WTC11 (cell line): ENCODE data around the gene JAGN1. TPM values are rescaled to one million over a fixed set of nuclear protein-coding genes. Genes with fewer than 3 reads are reported as not detected.

Experiments
- ATAC-seq: fragments of 200-7000 bp; cut with Tn5 transposase; 2 replicates; pipeline ENCODE4 v1.10.0; 2021; ENCODE audit warnings: mild to moderate bottlenecking, moderate library complexity
- CTCF ChIA-PET: fragments of 300-600 bp; sonication (Branson Sonifier 250); formaldehyde crosslinking; loops from one replicate; lab custom pipeline; 2021; ENCODE audit warnings: antibody characterized with exemption; lab: Charles Lee
- POLR2A ChIA-PET: fragments of 350-600 bp; sonication (Branson Sonifier 250); formaldehyde crosslinking; loops from one replicate; lab custom pipeline; 2021; ENCODE audit warnings: antibody characterized with exemption; lab: Charles Lee
- DNase-seq: peaks from one replicate; pipeline ENCODE4 v3.0.0; 2021; ENCODE audit warnings: low spot score
- H3K27ac Mint-ChIP-seq: 2 replicates; pipeline ENCODE4 v1.8.0; 2021; ENCODE audit warnings: mixed read lengths
- H3K27me3 Mint-ChIP-seq: 2 replicates; pipeline ENCODE4 v1.8.0; 2021; ENCODE audit warnings: low read depth, mild to moderate bottlenecking, moderate library complexity, mixed read lengths
- H3K36me3 Mint-ChIP-seq: 2 replicates; pipeline ENCODE4 v1.8.0; 2021; ENCODE audit warnings: mixed read lengths
- H3K4me1 Mint-ChIP-seq: 2 replicates; pipeline ENCODE4 v1.8.0; 2022; ENCODE audit warnings: mixed read lengths
- H3K4me3 Mint-ChIP-seq: 2 replicates; pipeline ENCODE4 v1.8.0; 2021; ENCODE audit warnings: mild to moderate bottlenecking, moderate library complexity, mixed read lengths
- H3K9me3 Mint-ChIP-seq: 2 replicates; pipeline ENCODE4 v1.8.0; 2021; ENCODE audit warnings: mixed read lengths
- HMGA2 ChIP-seq: fragments of 250-450 bp; sonication (Bioruptor Pico); IDR thresholded peaks from 2 replicates; pipeline ENCODE4 v1.4.0; 2021; ENCODE audit warnings: mild to moderate bottlenecking, moderate library complexity
- NR2C2 ChIP-seq: sonication (generic); formaldehyde crosslinking; IDR thresholded peaks from 2 replicates; pipeline ENCODE4 v1.8.0; 2022; ENCODE audit warnings: mild to moderate bottlenecking, missing genetic modification reagents
- RELA ChIP-seq: sonication (generic); formaldehyde crosslinking; IDR thresholded peaks from 2 replicates; pipeline ENCODE4 v1.8.1; 2022; ENCODE audit warnings: missing genetic modification reagents, mild to moderate bottlenecking, borderline replicate concordance
- RORB ChIP-seq: fragments of 250-450 bp; sonication (Bioruptor Pico); IDR thresholded peaks from 2 replicates; pipeline ENCODE4 v1.9.0; 2021; ENCODE audit warnings: mild to moderate bottlenecking
- TEAD1 ChIP-seq: sonication (generic); formaldehyde crosslinking; IDR thresholded peaks from 2 replicates; pipeline ENCODE4 v1.8.0; 2022; ENCODE audit warnings: mild to moderate bottlenecking, missing genetic modification reagents
- ZNF396 ChIP-seq: fragments of 250-450 bp; sonication (Bioruptor Pico); IDR thresholded peaks from 2 replicates; pipeline ENCODE4 v1.8.0; 2021; ENCODE audit warnings: mild to moderate bottlenecking, moderate library complexity, borderline replicate concordance
- total RNA-seq: library from RNA; stranded (reverse); gene quantifications from 3 replicates; pipeline ENCODE4 v1.2.3, GENCODE V29; 2021
- TF ChIP-seq, protein P1 (sequence below): sonication (generic); formaldehyde crosslinking; IDR thresholded peaks from 2 replicates; pipeline ENCODE4 v1.8.0; 2022; ENCODE audit warnings: mild to moderate bottlenecking, missing genetic modification reagents
- TF ChIP-seq, protein P2 (sequence below): sonication (generic); formaldehyde crosslinking; IDR thresholded peaks from 2 replicates; pipeline ENCODE4 v1.8.0; 2023; ENCODE audit warnings: missing genetic modification reagents, mild to moderate bottlenecking, borderline replicate concordance
- TF ChIP-seq, protein P3 (sequence below): sonication (generic); formaldehyde crosslinking; IDR thresholded peaks from 2 replicates; pipeline ENCODE4 v1.8.1; 2022; ENCODE audit warnings: mild to moderate bottlenecking, missing genetic modification reagents, moderate library complexity, borderline replicate concordance
- TF ChIP-seq, protein P4 (sequence below): sonication (generic); formaldehyde crosslinking; IDR thresholded peaks from 2 replicates; pipeline ENCODE4 v1.8.1; 2023; ENCODE audit warnings: mild to moderate bottlenecking, moderate library complexity, missing genetic modification reagents
- TF ChIP-seq, protein P5 (sequence below): sonication (generic); formaldehyde crosslinking; IDR thresholded peaks from 2 replicates; pipeline ENCODE4 v1.8.1; 2023; ENCODE audit warnings: mild to moderate bottlenecking, missing genetic modification reagents, borderline replicate concordance
- TF ChIP-seq, protein P6 (sequence below): sonication (generic); formaldehyde crosslinking; IDR thresholded peaks from 2 replicates; pipeline ENCODE4 v1.8.0; 2023; ENCODE audit warnings: mild to moderate bottlenecking, missing genetic modification reagents

Gene JAGN1
- total RNA-seq, 1 experiment from 2014 or later: 25.6 TPM

DNA sequence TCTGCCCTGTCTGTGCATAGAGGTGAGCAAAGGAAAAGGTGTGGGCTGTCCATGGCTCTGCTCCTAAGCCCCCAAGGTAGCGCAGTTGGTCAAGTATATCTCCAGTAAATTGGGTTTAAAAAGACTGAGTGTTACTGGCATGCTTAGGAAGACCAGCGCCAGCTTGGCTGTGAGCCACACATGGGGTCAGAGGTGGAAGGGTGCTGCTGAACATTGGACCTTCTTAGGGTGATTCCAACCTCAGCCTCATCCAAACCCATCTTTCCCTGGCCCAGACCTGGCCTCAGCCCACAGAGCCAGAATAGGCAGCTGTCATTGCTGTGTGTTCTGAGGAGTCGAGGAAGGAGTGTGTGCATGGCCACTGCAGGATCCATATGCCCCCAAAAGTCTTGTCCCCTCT is 17.9 kb downstream of the JAGN1 start:
- POLR2A ChIA-PET: no interaction called here
- DNase-seq: no peak
- Mint-ChIP-seq H3K4me3 (no peak overlapping the region), H3K27me3 (no peaks in the 10 kb centered on the region; the same call in 1 of the 2 replicates), H3K27ac (no peak overlapping the region), H3K9me3 (no peaks in the 10 kb centered on the region), H3K36me3 (no peaks in the 10 kb centered on the region), H3K4me1 (peaks cover 7% of the 10 kb centered on the region)
- no peak for TF ChIP-seq RELA (CRISPR knock-in tag)
- no peak for TF ChIP-seq RORB (CRISPR knock-in tag)
- TF ChIP-seq ZNF396 (CRISPR knock-in tag): no peak
- TF ChIP-seq, protein P1, sequence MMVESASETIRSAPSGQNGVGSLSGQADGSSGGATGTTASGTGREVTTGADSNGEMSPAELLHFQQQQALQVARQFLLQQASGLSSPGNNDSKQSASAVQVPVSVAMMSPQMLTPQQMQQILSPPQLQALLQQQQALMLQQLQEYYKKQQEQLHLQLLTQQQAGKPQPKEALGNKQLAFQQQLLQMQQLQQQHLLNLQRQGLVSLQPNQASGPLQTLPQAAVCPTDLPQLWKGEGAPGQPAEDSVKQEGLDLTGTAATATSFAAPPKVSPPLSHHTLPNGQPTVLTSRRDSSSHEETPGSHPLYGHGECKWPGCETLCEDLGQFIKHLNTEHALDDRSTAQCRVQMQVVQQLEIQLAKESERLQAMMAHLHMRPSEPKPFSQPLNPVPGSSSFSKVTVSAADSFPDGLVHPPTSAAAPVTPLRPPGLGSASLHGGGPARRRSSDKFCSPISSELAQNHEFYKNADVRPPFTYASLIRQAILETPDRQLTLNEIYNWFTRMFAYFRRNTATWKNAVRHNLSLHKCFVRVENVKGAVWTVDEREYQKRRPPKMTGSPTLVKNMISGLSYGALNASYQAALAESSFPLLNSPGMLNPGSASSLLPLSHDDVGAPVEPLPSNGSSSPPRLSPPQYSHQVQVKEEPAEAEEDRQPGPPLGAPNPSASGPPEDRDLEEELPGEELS (CRISPR knock-in tag): no peak
- TF ChIP-seq, protein P2, sequence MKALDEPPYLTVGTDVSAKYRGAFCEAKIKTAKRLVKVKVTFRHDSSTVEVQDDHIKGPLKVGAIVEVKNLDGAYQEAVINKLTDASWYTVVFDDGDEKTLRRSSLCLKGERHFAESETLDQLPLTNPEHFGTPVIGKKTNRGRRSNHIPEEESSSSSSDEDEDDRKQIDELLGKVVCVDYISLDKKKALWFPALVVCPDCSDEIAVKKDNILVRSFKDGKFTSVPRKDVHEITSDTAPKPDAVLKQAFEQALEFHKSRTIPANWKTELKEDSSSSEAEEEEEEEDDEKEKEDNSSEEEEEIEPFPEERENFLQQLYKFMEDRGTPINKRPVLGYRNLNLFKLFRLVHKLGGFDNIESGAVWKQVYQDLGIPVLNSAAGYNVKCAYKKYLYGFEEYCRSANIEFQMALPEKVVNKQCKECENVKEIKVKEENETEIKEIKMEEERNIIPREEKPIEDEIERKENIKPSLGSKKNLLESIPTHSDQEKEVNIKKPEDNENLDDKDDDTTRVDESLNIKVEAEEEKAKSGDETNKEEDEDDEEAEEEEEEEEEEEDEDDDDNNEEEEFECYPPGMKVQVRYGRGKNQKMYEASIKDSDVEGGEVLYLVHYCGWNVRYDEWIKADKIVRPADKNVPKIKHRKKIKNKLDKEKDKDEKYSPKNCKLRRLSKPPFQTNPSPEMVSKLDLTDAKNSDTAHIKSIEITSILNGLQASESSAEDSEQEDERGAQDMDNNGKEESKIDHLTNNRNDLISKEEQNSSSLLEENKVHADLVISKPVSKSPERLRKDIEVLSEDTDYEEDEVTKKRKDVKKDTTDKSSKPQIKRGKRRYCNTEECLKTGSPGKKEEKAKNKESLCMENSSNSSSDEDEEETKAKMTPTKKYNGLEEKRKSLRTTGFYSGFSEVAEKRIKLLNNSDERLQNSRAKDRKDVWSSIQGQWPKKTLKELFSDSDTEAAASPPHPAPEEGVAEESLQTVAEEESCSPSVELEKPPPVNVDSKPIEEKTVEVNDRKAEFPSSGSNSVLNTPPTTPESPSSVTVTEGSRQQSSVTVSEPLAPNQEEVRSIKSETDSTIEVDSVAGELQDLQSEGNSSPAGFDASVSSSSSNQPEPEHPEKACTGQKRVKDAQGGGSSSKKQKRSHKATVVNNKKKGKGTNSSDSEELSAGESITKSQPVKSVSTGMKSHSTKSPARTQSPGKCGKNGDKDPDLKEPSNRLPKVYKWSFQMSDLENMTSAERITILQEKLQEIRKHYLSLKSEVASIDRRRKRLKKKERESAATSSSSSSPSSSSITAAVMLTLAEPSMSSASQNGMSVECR: no peak
- CTCF ChIA-PET: no interaction called here
- no peak for ATAC-seq

DNA sequence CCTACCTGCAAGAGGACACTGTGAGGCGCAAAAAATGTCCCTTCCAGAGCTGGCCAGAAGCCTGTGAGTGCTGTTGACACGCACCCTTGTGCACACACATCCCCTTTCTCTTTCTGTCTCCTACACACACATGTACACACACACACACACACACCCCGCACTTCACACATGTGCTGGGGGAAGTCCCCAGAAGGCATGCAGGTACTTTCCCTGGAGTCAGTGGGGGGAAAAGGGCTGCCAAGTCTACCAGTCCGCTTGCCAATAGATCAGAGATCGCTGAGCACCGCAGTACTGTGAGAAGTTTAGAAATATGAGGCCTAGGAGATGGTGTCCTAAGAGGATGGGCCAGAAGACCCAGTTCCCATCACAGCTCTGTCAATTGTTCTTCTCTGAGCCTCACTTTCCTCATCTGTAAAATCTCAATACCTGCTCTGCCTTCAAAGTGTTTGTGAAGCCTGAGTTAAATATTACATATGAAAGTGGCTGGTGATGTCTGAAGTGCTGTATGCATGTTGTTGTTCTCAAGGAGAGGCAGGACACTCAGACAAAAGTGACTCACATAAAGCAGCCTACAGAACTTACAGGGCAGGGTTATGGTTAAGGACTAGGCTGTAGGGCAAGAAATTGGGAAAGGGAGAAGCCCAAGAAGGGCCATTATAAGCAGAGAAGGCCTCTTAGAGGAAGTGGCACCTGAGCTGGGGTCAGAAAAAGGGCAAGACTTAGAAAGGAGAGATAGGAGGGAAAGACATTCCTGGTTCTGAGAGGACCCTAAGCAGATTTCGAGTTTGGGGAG is 19.0 kb downstream of the JAGN1 start:
- TF ChIP-seq, protein P3, sequence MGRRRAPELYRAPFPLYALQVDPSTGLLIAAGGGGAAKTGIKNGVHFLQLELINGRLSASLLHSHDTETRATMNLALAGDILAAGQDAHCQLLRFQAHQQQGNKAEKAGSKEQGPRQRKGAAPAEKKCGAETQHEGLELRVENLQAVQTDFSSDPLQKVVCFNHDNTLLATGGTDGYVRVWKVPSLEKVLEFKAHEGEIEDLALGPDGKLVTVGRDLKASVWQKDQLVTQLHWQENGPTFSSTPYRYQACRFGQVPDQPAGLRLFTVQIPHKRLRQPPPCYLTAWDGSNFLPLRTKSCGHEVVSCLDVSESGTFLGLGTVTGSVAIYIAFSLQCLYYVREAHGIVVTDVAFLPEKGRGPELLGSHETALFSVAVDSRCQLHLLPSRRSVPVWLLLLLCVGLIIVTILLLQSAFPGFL (CRISPR knock-in tag): no peak
- TF ChIP-seq, protein P4, sequence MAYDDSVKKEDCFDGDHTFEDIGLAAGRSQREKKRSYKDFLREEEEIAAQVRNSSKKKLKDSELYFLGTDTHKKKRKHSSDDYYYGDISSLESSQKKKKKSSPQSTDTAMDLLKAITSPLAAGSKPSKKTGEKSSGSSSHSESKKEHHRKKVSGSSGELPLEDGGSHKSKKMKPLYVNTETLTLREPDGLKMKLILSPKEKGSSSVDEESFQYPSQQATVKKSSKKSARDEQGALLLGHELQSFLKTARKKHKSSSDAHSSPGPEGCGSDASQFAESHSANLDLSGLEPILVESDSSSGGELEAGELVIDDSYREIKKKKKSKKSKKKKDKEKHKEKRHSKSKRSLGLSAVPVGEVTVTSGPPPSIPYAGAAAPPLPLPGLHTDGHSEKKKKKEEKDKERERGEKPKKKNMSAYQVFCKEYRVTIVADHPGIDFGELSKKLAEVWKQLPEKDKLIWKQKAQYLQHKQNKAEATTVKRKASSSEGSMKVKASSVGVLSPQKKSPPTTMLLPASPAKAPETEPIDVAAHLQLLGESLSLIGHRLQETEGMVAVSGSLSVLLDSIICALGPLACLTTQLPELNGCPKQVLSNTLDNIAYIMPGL (CRISPR knock-in tag): no peak
- TF ChIP-seq, protein P5, sequence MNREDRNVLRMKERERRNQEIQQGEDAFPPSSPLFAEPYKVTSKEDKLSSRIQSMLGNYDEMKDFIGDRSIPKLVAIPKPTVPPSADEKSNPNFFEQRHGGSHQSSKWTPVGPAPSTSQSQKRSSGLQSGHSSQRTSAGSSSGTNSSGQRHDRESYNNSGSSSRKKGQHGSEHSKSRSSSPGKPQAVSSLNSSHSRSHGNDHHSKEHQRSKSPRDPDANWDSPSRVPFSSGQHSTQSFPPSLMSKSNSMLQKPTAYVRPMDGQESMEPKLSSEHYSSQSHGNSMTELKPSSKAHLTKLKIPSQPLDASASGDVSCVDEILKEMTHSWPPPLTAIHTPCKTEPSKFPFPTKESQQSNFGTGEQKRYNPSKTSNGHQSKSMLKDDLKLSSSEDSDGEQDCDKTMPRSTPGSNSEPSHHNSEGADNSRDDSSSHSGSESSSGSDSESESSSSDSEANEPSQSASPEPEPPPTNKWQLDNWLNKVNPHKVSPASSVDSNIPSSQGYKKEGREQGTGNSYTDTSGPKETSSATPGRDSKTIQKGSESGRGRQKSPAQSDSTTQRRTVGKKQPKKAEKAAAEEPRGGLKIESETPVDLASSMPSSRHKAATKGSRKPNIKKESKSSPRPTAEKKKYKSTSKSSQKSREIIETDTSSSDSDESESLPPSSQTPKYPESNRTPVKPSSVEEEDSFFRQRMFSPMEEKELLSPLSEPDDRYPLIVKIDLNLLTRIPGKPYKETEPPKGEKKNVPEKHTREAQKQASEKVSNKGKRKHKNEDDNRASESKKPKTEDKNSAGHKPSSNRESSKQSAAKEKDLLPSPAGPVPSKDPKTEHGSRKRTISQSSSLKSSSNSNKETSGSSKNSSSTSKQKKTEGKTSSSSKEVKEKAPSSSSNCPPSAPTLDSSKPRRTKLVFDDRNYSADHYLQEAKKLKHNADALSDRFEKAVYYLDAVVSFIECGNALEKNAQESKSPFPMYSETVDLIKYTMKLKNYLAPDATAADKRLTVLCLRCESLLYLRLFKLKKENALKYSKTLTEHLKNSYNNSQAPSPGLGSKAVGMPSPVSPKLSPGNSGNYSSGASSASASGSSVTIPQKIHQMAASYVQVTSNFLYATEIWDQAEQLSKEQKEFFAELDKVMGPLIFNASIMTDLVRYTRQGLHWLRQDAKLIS (CRISPR knock-in tag): no peak
- TF ChIP-seq, protein P6, sequence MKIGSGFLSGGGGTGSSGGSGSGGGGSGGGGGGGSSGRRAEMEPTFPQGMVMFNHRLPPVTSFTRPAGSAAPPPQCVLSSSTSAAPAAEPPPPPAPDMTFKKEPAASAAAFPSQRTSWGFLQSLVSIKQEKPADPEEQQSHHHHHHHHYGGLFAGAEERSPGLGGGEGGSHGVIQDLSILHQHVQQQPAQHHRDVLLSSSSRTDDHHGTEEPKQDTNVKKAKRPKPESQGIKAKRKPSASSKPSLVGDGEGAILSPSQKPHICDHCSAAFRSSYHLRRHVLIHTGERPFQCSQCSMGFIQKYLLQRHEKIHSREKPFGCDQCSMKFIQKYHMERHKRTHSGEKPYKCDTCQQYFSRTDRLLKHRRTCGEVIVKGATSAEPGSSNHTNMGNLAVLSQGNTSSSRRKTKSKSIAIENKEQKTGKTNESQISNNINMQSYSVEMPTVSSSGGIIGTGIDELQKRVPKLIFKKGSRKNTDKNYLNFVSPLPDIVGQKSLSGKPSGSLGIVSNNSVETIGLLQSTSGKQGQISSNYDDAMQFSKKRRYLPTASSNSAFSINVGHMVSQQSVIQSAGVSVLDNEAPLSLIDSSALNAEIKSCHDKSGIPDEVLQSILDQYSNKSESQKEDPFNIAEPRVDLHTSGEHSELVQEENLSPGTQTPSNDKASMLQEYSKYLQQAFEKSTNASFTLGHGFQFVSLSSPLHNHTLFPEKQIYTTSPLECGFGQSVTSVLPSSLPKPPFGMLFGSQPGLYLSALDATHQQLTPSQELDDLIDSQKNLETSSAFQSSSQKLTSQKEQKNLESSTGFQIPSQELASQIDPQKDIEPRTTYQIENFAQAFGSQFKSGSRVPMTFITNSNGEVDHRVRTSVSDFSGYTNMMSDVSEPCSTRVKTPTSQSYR (CRISPR knock-in tag): no peak
- TF ChIP-seq HMGA2 (CRISPR knock-in tag): no peak
- no peak for TF ChIP-seq NR2C2 (CRISPR knock-in tag)
- TF ChIP-seq TEAD1 (CRISPR knock-in tag): no peak
- H3K27me3 Mint-ChIP-seq: no peaks in the 10 kb centered on the region; the same call in 1 of the 2 replicates
- DNase-seq: no peak
- ATAC-seq: no peak
- CTCF ChIA-PET: no interaction called here
- H3K9me3 Mint-ChIP-seq: no peaks in the 10 kb centered on the region
- no peak overlapping the region for H3K4me3 Mint-ChIP-seq
- H3K27ac Mint-ChIP-seq: no peak overlapping the region; the same call in 1 of the 2 replicates
- POLR2A ChIA-PET: no interaction called here
- H3K36me3 Mint-ChIP-seq: no peaks in the 10 kb centered on the region
- no peaks in the 10 kb centered on the region for H3K4me1 Mint-ChIP-seq
